ENCODE results near the gene CHRND. TPM values are rescaled to one million over a fixed set of nuclear protein-coding genes. Genes with fewer than 3 reads are reported as not detected.

The CHRND gene
- total RNA-seq, 4 donors from 2014 or later, result not detected

DNA sequence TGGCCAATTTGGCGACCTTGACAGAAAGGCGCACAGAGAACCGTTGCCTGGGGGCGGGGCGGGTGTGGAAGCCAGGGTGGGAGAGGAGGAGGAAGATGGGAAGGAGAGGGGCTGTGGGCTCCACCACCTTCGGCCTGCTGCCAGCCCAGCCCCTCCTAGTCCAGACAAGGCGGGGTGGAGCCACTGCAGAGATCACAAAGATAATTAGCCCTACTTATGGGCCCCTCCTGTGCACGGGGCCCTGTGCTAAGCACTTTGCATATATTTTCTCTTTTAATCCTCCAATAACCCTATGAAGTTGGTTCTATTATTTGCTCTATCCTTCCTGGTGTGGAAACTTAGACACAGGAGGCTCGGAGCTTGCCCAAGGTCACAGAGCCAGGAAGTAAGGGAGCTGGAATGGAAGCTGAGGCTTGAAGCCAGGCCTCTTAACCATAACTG, 24.6 kb upstream of the CHRND start:
- no peak for DNase-seq (ENCODE audit: low spot score)
- TF ChIP-seq CTCF (IDR thresholded peaks at IDR 0.05), result no peak
- no peak for ATAC-seq (ENCODE audit: low FRiP score)

- TF ChIP-seq CTCF (IDR thresholded peaks at IDR 0.05), result no peak
- ATAC-seq (ENCODE audit: low FRiP score), result no peak
- no peak for DNase-seq (ENCODE audit: low spot score)
Observed at GRCh38 chr2:232501794-232502390, 24.1 kb upstream of the CHRND start.

GRCh38 chr2:232502511-232502910, 23.4 kb upstream of the CHRND start:
- DNase-seq (ENCODE audit: low spot score), result no peak
- TF ChIP-seq CTCF (IDR thresholded peaks at IDR 0.05), result no peak
- no peak for ATAC-seq (ENCODE audit: low FRiP score)

- DNase-seq (ENCODE audit: low spot score), result no peak
- ATAC-seq (ENCODE audit: low FRiP score), result peak; percentile 72
- no peak for TF ChIP-seq CTCF (IDR thresholded peaks at IDR 0.05)
Observed at GRCh38 chr2:232502911-232503808, 22.8 kb upstream of the CHRND start.

DNA sequence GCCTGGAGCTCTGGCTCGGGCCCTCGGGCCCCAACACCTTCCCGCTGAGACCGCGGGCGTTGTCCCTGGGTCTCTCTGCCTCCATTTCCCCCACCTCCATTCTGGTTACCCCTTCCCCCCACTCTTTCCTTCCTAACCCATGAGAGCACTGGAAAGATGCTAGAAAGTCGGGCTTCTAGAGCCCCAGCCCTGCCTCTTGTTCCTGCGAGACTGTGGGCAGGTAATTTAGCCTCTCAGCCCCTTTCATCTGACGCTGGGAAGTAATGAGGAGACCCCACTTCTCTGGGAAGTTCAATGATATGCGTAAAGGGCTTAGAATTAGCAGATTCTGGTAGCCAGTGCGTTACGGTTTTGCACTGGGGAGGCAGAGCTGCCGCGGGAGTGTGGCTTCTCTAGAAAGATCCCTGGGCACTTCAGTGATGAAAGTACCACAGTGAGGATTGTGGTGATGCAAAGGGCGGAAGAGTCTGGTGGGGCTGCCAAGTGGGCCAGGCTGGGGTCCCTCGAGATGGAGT, 22.1 kb upstream of the CHRND start:
- no peak for ATAC-seq (ENCODE audit: low FRiP score)
- TF ChIP-seq CTCF (IDR thresholded peaks at IDR 0.05), result no peak

DNA sequence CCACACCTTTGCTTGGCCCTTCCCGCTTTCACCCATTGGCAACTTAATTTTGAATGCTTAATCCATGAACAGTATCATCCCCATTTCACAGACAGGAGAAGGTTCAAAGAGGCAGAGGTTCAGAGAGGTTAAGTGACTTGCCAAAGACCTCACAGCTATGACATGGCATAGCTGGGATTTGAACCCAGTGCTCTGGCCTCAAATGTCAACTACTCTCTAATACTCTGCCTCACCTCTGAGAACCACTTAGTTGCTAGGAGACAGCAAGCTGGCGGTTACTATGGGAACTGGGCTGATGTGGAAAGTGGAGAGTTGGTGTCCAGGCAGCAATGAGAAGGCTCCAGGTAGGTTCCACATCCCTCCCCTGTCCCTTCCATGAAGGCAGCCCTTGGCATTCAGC, 21.5 kb upstream of the CHRND start:
- ATAC-seq (ENCODE audit: low FRiP score) (no peak), DNase-seq (ENCODE audit: low spot score) (no peak)
- TF ChIP-seq CTCF (IDR thresholded peaks at IDR 0.05), result no peak

More for the DNA sequence above, 22.1 kb upstream of the CHRND start:
- no peak for DNase-seq (ENCODE audit: low spot score)

Data from omental fat pad (tissue), 4 donors.